Measurements from ENCODE around the gene PTCH1. TPM values are rescaled to one million over a fixed set of nuclear protein-coding genes. Genes with fewer than 3 reads are reported as not detected.

PTCH1 gene
- total and polyA plus RNA-seq, 2 experiments from 2014 or later: 21.4 to 34.1 TPM

- peaks cover 59% of the 10 kb centered on the region for H3K36me3 Mint-ChIP-seq (ENCODE audit: low read depth)
- H3K9me3 Mint-ChIP-seq: no peaks in the 10 kb centered on the region
- peaks cover 42% of the 10 kb centered on the region for H3K4me1 Mint-ChIP-seq
- no peak overlapping the region for H3K4me3 Mint-ChIP-seq
- Histone ChIP-seq H3K4me1 (ENCODE audit: insufficient read depth) (peaks cover 8% of the 10 kb centered on the region), H3K27ac (ENCODE audit: low read depth) (no peak overlapping the region), H3K4me3 (no peak overlapping the region), H2AFZ (no peak overlapping the region), H3F3A (replicated peaks; ENCODE audit: low read depth) (0 out of 2 replicates have a peak, but pooled peaks cover 5% of the 10 kb centered on the region), H4K20me1 (replicated peaks; ENCODE audit: insufficient read depth) (no peaks in the 10 kb centered on the region; the same call in 1 of the 2 replicates), H3K27me3 (ENCODE audit: insufficient read depth) (no peaks in the 10 kb centered on the region), H3K36me3 (ENCODE audit: insufficient read depth) (peaks cover 50% of the 10 kb centered on the region), H3K79me2 (replicated peaks; ENCODE audit: insufficient read depth) (0 out of 2 replicates have a peak, but pooled peaks cover 5% of the 10 kb centered on the region), H3K9me2 (ENCODE audit: insufficient read depth) (no peaks in the 10 kb centered on the region), H3K4me2 (no peak overlapping the region)
- no peak for DNase-seq (ENCODE audit: low spot score)
- ATAC-seq: no peak
- TF ChIP-seq REST (IDR thresholded peaks at IDR 0.05; ENCODE audit: unreplicated experiment) (no peak), ZNF331 (CRISPR knock-in tag; IDR thresholded peaks at IDR 0.05; ENCODE audit: low read depth) (no peak), CREB1 (CRISPR knock-in tag; IDR thresholded peaks at IDR 0.05; ENCODE audit: low read depth) (no peak), CTCF (conservative IDR thresholded peaks at IDR 0.05; ENCODE audit: low read depth in 2 of 2) (no peak), ZNF462 (CRISPR knock-in tag; IDR thresholded peaks at IDR 0.05) (no peak), ZNF114 (CRISPR knock-in tag; IDR thresholded peaks at IDR 0.05) (no peak), POLR2AphosphoS5 (IDR thresholded peaks at IDR 0.05; ENCODE audit: low read depth) (no peak), EZH2 (IDR thresholded peaks at IDR 0.05; ENCODE audit: low read depth, unreplicated experiment) (no peak), NANOG (IDR thresholded peaks at IDR 0.05; ENCODE audit: borderline replicate concordance) (no peak), EZH2phosphoT487 (IDR thresholded peaks at IDR 0.05; ENCODE audit: unreplicated experiment) (no peak)
- no peak overlapping the region for H3K27ac Mint-ChIP-seq
- H3K27me3 Mint-ChIP-seq (ENCODE audit: insufficient read depth, low read depth, poor library complexity): peaks cover 6% of the 10 kb centered on the region
Observed at GRCh38 chr9:95458666-95459065, 58.1 kb downstream of the PTCH1 start.

Measured in GM23338 (cell line).